ENCODE measurements around the gene DDX39B.

DNA sequence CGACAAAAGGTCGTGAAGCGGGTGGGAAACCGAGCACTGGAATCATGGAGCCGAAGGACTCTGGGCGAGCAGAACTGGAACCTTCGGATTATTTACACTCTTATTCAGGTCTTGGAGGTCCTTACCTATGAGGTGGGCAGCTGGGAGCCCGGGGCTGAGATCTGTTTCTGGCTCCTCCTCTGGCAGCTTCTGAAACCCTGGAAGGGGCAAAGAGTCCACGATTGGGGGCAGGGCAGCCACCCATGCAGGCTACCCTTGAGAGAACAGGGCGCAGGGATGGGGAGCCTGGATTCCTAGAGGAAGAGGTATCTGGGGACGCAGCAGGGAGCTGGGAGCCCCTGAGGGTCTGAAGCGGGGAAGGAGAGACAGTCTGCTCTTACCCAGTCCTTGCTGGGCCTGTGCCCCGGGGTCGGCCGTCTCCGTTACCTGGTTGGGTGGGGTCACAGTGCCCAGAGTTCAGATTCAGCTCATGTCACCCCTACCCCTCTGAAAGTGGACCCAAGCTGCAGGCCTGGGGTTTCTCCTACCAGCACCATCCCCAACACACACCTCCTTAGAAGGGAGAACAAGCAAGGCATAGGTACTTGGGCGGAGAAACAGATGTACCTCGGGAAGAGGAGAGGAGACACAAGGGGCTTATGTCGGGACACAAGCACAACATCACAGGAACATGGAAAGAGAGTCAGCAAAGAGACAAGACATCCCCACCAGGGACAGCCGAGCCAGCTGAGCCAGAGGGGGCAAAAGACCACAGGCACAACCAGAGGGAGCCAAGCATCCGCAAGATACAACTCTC is 39.8 kb upstream of the DDX39B start:
- TF ChIP-seq, protein P1, sequence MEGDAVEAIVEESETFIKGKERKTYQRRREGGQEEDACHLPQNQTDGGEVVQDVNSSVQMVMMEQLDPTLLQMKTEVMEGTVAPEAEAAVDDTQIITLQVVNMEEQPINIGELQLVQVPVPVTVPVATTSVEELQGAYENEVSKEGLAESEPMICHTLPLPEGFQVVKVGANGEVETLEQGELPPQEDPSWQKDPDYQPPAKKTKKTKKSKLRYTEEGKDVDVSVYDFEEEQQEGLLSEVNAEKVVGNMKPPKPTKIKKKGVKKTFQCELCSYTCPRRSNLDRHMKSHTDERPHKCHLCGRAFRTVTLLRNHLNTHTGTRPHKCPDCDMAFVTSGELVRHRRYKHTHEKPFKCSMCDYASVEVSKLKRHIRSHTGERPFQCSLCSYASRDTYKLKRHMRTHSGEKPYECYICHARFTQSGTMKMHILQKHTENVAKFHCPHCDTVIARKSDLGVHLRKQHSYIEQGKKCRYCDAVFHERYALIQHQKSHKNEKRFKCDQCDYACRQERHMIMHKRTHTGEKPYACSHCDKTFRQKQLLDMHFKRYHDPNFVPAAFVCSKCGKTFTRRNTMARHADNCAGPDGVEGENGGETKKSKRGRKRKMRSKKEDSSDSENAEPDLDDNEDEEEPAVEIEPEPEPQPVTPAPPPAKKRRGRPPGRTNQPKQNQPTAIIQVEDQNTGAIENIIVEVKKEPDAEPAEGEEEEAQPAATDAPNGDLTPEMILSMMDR (conservative IDR thresholded peaks at IDR 0.05 in 1 of 2, IDR thresholded peaks at IDR 0.05 in 1 of 2; ENCODE audit: extremely low read depth in 1 of 2, insufficient read depth in 1 of 2, low read depth in 1 of 2, low read length in 2 of 2), result no peak
- TF ChIP-seq EZH2 (IDR thresholded peaks at IDR 0.05; ENCODE audit: borderline replicate concordance, low read length), result no peak

Data from mammary epithelial cell (primary cell).